Activated T-cell treated with anti-CD3 and anti-CD28 coated beads, Interleukin-2, amount 50 U/mL, for 72 hours (primary cell): ENCODE results near the gene TRAF7. TPM values are rescaled to one million over a fixed set of nuclear protein-coding genes. Genes with fewer than 3 reads are reported as not detected.

Experiments
- total RNA-seq, 2 donors: library from RNA; stranded (reverse); gene quantifications; one replicate each; pipeline ENCODE4 v1.2.3, GENCODE V29; 2022

TRAF7 gene
- total RNA-seq, 2 donors from 2014 or later = 66.4 to 72.9 TPM

Other genes with a start within 250 kb of the TRAF7 start
- gene HS3ST6, start 237.4 kb upstream of the TRAF7 start, total RNA-seq = not detected
- 10 to 100 TPM; 17.9 to 18.8 TPM for gene MSRB1, start 212.6 kb upstream of the TRAF7 start, total RNA-seq
- gene RPL3L, start 201.1 kb upstream of the TRAF7 start, total RNA-seq = under 1 TPM; 0.38 to 0.51 TPM
- 10 to 100 TPM; 69.3 to 98.3 TPM for gene NDUFB10, start 196.2 kb upstream of the TRAF7 start, total RNA-seq
- 1,000 to 10,000 TPM; 5,556 to 5,984 TPM for gene RPS2, start 191.0 kb upstream of the TRAF7 start, total RNA-seq
- gene RNF151, start 188.9 kb upstream of the TRAF7 start, total RNA-seq = under 1 TPM in 1 of 2 donors, not detected in 1; 0.81 TPM
- 10 to 100 TPM; 22.6 to 24.4 TPM for gene TBL3, start 183.7 kb upstream of the TRAF7 start, total RNA-seq
- gene NOXO1, start 174.3 kb upstream of the TRAF7 start, total RNA-seq = 1 to 10 TPM in 1 of 2 donors, not detected in 1; 1.8 TPM
- gene GFER, start 171.6 kb upstream of the TRAF7 start, total RNA-seq = 10 to 100 TPM; 41.4 to 49.3 TPM
- 10 to 100 TPM; 38.6 to 50.9 TPM for gene SYNGR3, start 165.8 kb upstream of the TRAF7 start, total RNA-seq
- 100 to 1,000 TPM in 1 of 2 donors, 10 to 100 TPM in 1; 87.1 to 110 TPM for gene ZNF598, start 146.0 kb upstream of the TRAF7 start, total RNA-seq
- gene NPW, start 136.0 kb upstream of the TRAF7 start, total RNA-seq = 1 to 10 TPM; 1.5 to 1.9 TPM
- gene NHERF2, start 128.9 kb upstream of the TRAF7 start, total RNA-seq = 1 to 10 TPM; 2.2 to 3.0 TPM
- gene NTHL1, start 107.9 kb upstream of the TRAF7 start, total RNA-seq = 10 to 100 TPM; 13.2 to 21.0 TPM
- 10 to 100 TPM; 96.6 to 98.4 TPM for gene TSC2, start 107.8 kb upstream of the TRAF7 start, total RNA-seq
- gene PKD1, start 19.9 kb upstream of the TRAF7 start, total RNA-seq = 10 to 100 TPM; 90.2 to 95.7 TPM
- 1 to 10 TPM in 1 of 2 donors, under 1 TPM in 1; 0.82 to 2.0 TPM for gene RAB26, start 7.2 kb upstream of the TRAF7 start, total RNA-seq
- 1 to 10 TPM in 1 of 2 donors, under 1 TPM in 1; 0.89 to 2.1 TPM for gene CASKIN1, start 40.8 kb downstream of the TRAF7 start, total RNA-seq
- 10 to 100 TPM; 54.9 to 65.6 TPM for gene MLST8, start 49.7 kb downstream of the TRAF7 start, total RNA-seq
- 10 to 100 TPM; 12.8 to 14.4 TPM for gene BRICD5, start 55.1 kb downstream of the TRAF7 start, total RNA-seq
- 10 to 100 TPM; 12.1 to 12.6 TPM for gene PGP, start 59.1 kb downstream of the TRAF7 start, total RNA-seq
- 10 to 100 TPM; 22.1 to 24.3 TPM for gene E4F1, start 67.8 kb downstream of the TRAF7 start, total RNA-seq
- gene DNASE1L2, start 80.7 kb downstream of the TRAF7 start, total RNA-seq = 1 to 10 TPM; 1.1 TPM
- gene ECI1, start 95.8 kb downstream of the TRAF7 start, total RNA-seq = 100 to 1,000 TPM; 101 to 102 TPM
- 100 to 1,000 TPM; 336 to 361 TPM for gene RNPS1, start 112.3 kb downstream of the TRAF7 start, total RNA-seq
- 10 to 100 TPM; 13.7 to 14.6 TPM for gene ABCA3, start 184.9 kb downstream of the TRAF7 start, total RNA-seq